GM19238 (cell line): ENCODE measurements around the gene TCEANC.
A peak's percentile ranks its signal among the peaks of the same experiment; 100 is the strongest.
"Not testable (repeated sequence)": the region's sequence is repeated elsewhere in the genome, so short reads cannot be mapped to it uniquely, and the experiment has no call there.

Experiments used
- DNase-seq: peaks from one replicate; pipeline ENCODE4 v3.0.0; 2011; ENCODE audit warnings: low spot score; ENCODE audit not compliant: insufficient read length

The TCEANC gene

GRCh38 chrX:13655674-13656073 lies 2.7 kb downstream of the TCEANC start:
- no peak for DNase-seq

- no peak for DNase-seq
Measured at GRCh38 chrX:13658602-13659001, 5.7 kb downstream of the TCEANC start.

GRCh38 chrX:13659063-13659462 lies 6.1 kb downstream of the TCEANC start:
- no peak for DNase-seq

- DNase-seq: no peak
Measured at GRCh38 chrX:13661735-13662288, 8.9 kb downstream of the TCEANC start.

- no peak for DNase-seq
Measured at GRCh38 chrX:13662355-13662791, 9.4 kb downstream of the TCEANC start.

- no peak for DNase-seq
Measured at GRCh38 chrX:13664020-13664419, 11.1 kb downstream of the TCEANC start.

GRCh38 chrX:13666836-13667235 lies 13.9 kb downstream of the TCEANC start:
- no peak for DNase-seq

- no peak for DNase-seq
Measured at GRCh38 chrX:13667919-13668318, 15.0 kb downstream of the TCEANC start.

GRCh38 chrX:13669246-13669737 lies 16.4 kb downstream of the TCEANC start:
- DNase-seq: peak; percentile 51

GRCh38 chrX:13669755-13670154 lies 16.8 kb downstream of the TCEANC start:
- DNase-seq: not testable (repeated sequence)

- no peak for DNase-seq
Measured at GRCh38 chrX:13670197-13670596, 17.3 kb downstream of the TCEANC start.

- no peak for DNase-seq
Measured at GRCh38 chrX:13673016-13673415, 20.1 kb downstream of the TCEANC start.

- no peak for DNase-seq
Measured at GRCh38 chrX:13676885-13677284, 23.9 kb downstream of the TCEANC start.

- DNase-seq: not testable (repeated sequence)
Measured at GRCh38 chrX:13679700-13680099, 26.8 kb downstream of the TCEANC start.

GRCh38 chrX:13681595-13681994 lies 28.7 kb downstream of the TCEANC start:
- DNase-seq: no peak

GRCh38 chrX:13684361-13684760 lies 31.4 kb downstream of the TCEANC start:
- DNase-seq: no peak

GRCh38 chrX:13685126-13685763 lies 32.3 kb downstream of the TCEANC start:
- no peak for DNase-seq

GRCh38 chrX:13687203-13687602 lies 34.3 kb downstream of the TCEANC start:
- DNase-seq: no peak

- no peak for DNase-seq
Measured at GRCh38 chrX:13688384-13688957, 35.5 kb downstream of the TCEANC start.

GRCh38 chrX:13688958-13689740 lies 36.2 kb downstream of the TCEANC start, which contains the start of gene RAB9A:
RAB9A (plus strand) TSS chrX:13689128; CDS start chrX:13708747, 19,619 bp downstream.
- DNase-seq: peak; percentile 65

- DNase-seq: no peak
Measured at GRCh38 chrX:13689741-13690211, 36.8 kb downstream of the TCEANC start.

GRCh38 chrX:13690836-13691235 lies 37.9 kb downstream of the TCEANC start:
- DNase-seq: no peak
